Keratinocyte (primary cell): ENCODE data around the gene STXBP2. TPM values are rescaled to one million over a fixed set of nuclear protein-coding genes. Genes with fewer than 3 reads are reported as not detected.

Experiments used
- DNase-seq: peaks from one replicate; pipeline ENCODE4 v3.0.0-alpha.2; 2011; ENCODE audit warnings: low read depth, missing footprints, low spot score
- FAIRE-seq: peaks from 2 replicates; lab custom pipeline; 2011; peaks lifted over from hg19 to GRCh38; lab: Jason Lieb, UNC
- H2AFZ ChIP-seq: 2 replicates; pipeline ENCODE4 v1.6.0; 2012; ENCODE audit warnings: low read length, control low read depth, inconsistent platforms; ENCODE audit not compliant: control insufficient read depth
- H3K27ac ChIP-seq: 2 replicates; pipeline ENCODE4 v1.5.1; 2011; ENCODE audit warnings: low read length; ENCODE audit not compliant: control insufficient read depth, insufficient read depth
- H3K27me3 ChIP-seq: 3 replicates; pipeline ENCODE4 v1.6.0; 2011; ENCODE audit warnings: low read length; ENCODE audit not compliant: control insufficient read depth, insufficient read depth; ENCODE audit errors: extremely low read depth
- H3K36me3 ChIP-seq, 2 experiments: 2 replicates in 1 of 2; 3 replicates in 1 of 2; pipeline ENCODE4 v1.5.1; 2011; ENCODE audit warnings: low read length in 2 of 2, mild to moderate bottlenecking in 1 of 2; ENCODE audit not compliant: control insufficient read depth in 2 of 2, insufficient read depth in 2 of 2; ENCODE audit errors: extremely low read depth in 1 of 2
- H3K4me1 ChIP-seq: 3 replicates; pipeline ENCODE4 v1.5.1; 2011; ENCODE audit warnings: low read length; ENCODE audit not compliant: control insufficient read depth, insufficient read depth; ENCODE audit errors: extremely low read depth
- H3K4me2 ChIP-seq: 3 replicates; pipeline ENCODE4 v1.6.0; 2011; ENCODE audit warnings: low read depth, low read length; ENCODE audit not compliant: control insufficient read depth, insufficient read depth; ENCODE audit errors: extremely low read depth
- H3K4me3 ChIP-seq, 3 experiments: fragments of 200-600 bp in 1 of 3; sonication (generic) in 1 of 3; 2 replicates in 2 of 3; 3 replicates in 1 of 3; pipeline ENCODE4 v1.5.1; 2011 to 2016; ENCODE audit warnings: low read length in 3 of 3, mild to moderate bottlenecking in 3 of 3, control low read depth in 2 of 3, inconsistent platforms in 1 of 3, low read depth in 1 of 3, mixed read lengths in 1 of 3, mixed run types in 1 of 3, moderate library complexity in 1 of 3; ENCODE audit not compliant: control insufficient read depth in 2 of 3, insufficient read depth in 2 of 3; ENCODE audit errors: extremely low read depth in 1 of 3
- H3K79me2 ChIP-seq: 2 replicates; pipeline ENCODE4 v1.6.0; 2012; ENCODE audit warnings: low read length; ENCODE audit not compliant: control insufficient read depth, insufficient read depth
- H3K9ac ChIP-seq: 3 replicates; pipeline ENCODE4 v1.6.0; 2011; ENCODE audit warnings: low read length; ENCODE audit not compliant: control insufficient read depth, insufficient read depth; ENCODE audit errors: extremely low read depth
- H3K9me1 ChIP-seq: 3 replicates; pipeline ENCODE4 v1.6.0; 2011; ENCODE audit warnings: low read length; ENCODE audit not compliant: control insufficient read depth, insufficient read depth; ENCODE audit errors: extremely low read depth
- H3K9me3 ChIP-seq: 2 replicates; pipeline ENCODE4 v1.5.1; 2012; ENCODE audit warnings: low read depth, low read length; ENCODE audit not compliant: control insufficient read depth
- H4K20me1 ChIP-seq: 3 replicates; pipeline ENCODE4 v1.6.0; 2011; ENCODE audit warnings: low read length; ENCODE audit not compliant: control insufficient read depth, insufficient read depth; ENCODE audit errors: extremely low read depth
- EZH2 ChIP-seq: IDR thresholded peaks from one replicate; pipeline ENCODE4 v1.6.1; 2012; ENCODE audit warnings: inconsistent platforms, mild to moderate bottlenecking, low read length, moderate library complexity
- dilution Hi-C: fragments of 300-500 bp; cut with MboI; formaldehyde crosslinking; loops from one replicate; pipeline ENCODE4 v1.7.0; 2020; ENCODE audit warnings: low sequenced_read_pairs; ENCODE audit not compliant: extremely low pct_ligation_motif_present
- polyA plus RNA-seq, 5 experiments: library from polyadenylated mRNA; depleted of rRNA in 3 of 5; stranded (reverse) in 3 of 5; stranded (forward) in 1 of 5; unstranded in 1 of 5; fragments of >200 nt; gene quantifications; 1 replicate in 1 of 5; 2 replicates in 3 of 5; 3 replicates in 1 of 5; pipeline versions ENCODE4 v1.2.1 to v1.2.3, GENCODE V29; 2011 to 2012; ENCODE audit warnings: missing spikeins in 2 of 5, low read depth in 1 of 5, low replicate concordance in 1 of 5
- TF ChIP-seq, protein P1 (sequence below), 3 experiments: IDR thresholded peaks in 1 of 3; conservative IDR thresholded peaks in 1 of 3; optimal IDR thresholded peaks in 1 of 3; 2 replicates in 2 of 3; 3 replicates in 1 of 3; pipeline versions ENCODE3 to v1.5.1; 2011; ENCODE audit warnings: low read length in 3 of 3, mild to moderate bottlenecking in 3 of 3, moderate library complexity in 2 of 3, control low read depth in 1 of 3, inconsistent platforms in 1 of 3; ENCODE audit not compliant: insufficient read depth in 2 of 3; ENCODE audit errors: extremely low read depth in 1 of 3

STXBP2 gene
- polyA plus RNA-seq, 1 donor (not counting 4 experiments of a cell fraction or from before 2014, with no cell fraction given) = 58.8 TPM

DNA sequence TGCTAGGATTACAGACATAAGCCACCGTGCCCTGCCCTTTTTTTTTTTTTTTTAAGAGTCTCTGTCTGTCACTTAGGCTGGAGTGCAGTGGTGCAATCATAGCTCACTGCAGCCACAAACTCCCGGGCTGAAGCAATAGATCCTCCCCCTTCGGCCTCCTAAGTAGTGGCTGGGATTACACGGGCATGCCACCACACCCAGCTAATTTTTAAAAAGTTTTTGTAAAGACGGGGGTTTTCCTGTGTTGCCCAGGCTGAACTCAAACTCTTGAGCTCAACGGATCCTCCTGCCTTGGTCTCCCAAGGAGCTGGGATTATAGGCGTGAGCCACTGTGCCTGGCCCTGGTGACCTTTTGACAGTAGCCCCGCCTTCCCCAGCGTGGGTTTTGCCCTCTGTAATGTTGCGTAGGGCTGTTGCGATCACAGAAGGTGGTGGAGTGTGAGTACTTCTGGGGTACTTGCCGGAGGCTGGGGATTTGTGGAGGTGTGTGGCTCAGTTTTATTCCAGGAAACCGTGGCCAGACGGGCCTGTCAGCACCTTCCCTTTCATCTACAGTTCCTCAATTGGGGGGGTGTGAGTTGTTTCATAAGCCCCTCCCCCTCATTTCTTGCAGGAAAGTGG is 20.3 kb downstream of the STXBP2 start:
- Histone ChIP-seq H3K36me3 (no peaks in the 10 kb centered on the region), H3K27me3 (no peaks in the 10 kb centered on the region), H4K20me1 (no peaks in the 10 kb centered on the region), H3K27ac (no peak overlapping the region), H3K4me1 (peaks cover 2% of the 10 kb centered on the region), H3K4me2 (no peak overlapping the region), H3K9me3 (no peaks in the 10 kb centered on the region), H2AFZ (no peak overlapping the region), H3K9me1 (peaks cover 2% of the 10 kb centered on the region), H3K4me3 (no peak overlapping the region), H3K9ac (no peak overlapping the region), H3K79me2 (no peaks in the 10 kb centered on the region)
- DNase-seq = no peak
- dilution Hi-C loops = no loop called here
- no peak for TF ChIP-seq EZH2
- TF ChIP-seq, protein P1, sequence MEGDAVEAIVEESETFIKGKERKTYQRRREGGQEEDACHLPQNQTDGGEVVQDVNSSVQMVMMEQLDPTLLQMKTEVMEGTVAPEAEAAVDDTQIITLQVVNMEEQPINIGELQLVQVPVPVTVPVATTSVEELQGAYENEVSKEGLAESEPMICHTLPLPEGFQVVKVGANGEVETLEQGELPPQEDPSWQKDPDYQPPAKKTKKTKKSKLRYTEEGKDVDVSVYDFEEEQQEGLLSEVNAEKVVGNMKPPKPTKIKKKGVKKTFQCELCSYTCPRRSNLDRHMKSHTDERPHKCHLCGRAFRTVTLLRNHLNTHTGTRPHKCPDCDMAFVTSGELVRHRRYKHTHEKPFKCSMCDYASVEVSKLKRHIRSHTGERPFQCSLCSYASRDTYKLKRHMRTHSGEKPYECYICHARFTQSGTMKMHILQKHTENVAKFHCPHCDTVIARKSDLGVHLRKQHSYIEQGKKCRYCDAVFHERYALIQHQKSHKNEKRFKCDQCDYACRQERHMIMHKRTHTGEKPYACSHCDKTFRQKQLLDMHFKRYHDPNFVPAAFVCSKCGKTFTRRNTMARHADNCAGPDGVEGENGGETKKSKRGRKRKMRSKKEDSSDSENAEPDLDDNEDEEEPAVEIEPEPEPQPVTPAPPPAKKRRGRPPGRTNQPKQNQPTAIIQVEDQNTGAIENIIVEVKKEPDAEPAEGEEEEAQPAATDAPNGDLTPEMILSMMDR (optimal IDR thresholded peaks at IDR 0.05 in 1 of 3, IDR thresholded peaks at IDR 0.05 in 1 of 3, conservative IDR thresholded peaks at IDR 0.05 in 1 of 3; ENCODE audit: extremely low read depth in 1 of 3, insufficient read depth in 2 of 3, low read length in 3 of 3) = no peak
- no peak for FAIRE-seq

- Histone ChIP-seq H3K4me3 (no peak overlapping the region), H3K4me1 (no peaks in the 10 kb centered on the region), H3K36me3 (no peaks in the 10 kb centered on the region), H3K9ac (no peak overlapping the region), H3K4me2 (no peak overlapping the region), H3K27me3 (no peaks in the 10 kb centered on the region), H3K79me2 (no peaks in the 10 kb centered on the region), H3K27ac (no peak overlapping the region), H2AFZ (no peak overlapping the region), H4K20me1 (no peaks in the 10 kb centered on the region), H3K9me3 (no peaks in the 10 kb centered on the region), H3K9me1 (no peaks in the 10 kb centered on the region)
- FAIRE-seq (no peak), DNase-seq (no peak)
- dilution Hi-C loops = no loop called here
- no peak for TF ChIP-seq EZH2
- TF ChIP-seq, protein P1 (optimal IDR thresholded peaks at IDR 0.05 in 1 of 3, IDR thresholded peaks at IDR 0.05 in 1 of 3, conservative IDR thresholded peaks at IDR 0.05 in 1 of 3; ENCODE audit: extremely low read depth in 1 of 3, insufficient read depth in 2 of 3, low read length in 3 of 3) = no peak
Measured at GRCh38 chr19:7658219-7658686, 21.3 kb downstream of the STXBP2 start.
